Measurements from ENCODE around the gene INO80. TPM values are rescaled to one million over a fixed set of nuclear protein-coding genes. Genes with fewer than 3 reads are reported as not detected.

The INO80 gene
- total RNA-seq, 1 experiment from 2014 or later: 15.3 TPM

DNA sequence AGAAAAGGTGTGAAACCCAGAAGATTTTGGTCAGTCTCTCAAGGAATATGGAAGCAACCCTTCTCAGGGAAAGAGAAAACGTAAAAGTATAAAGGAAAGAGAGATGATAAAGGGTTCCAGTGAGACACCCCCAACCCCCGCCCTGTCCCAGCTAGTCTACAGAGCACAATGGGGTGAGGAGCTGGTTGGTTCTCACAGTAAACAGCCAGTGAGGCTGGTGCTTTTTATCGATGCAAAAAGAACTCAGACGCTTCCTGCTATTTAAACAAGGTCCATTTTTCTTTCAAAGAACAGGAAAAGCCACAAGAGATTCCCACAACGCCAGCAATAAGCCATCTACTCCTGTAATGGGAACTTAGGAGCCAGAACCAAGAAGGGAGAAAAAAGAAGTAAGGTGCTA, 96.9 kb downstream of the INO80 start:
- no peak overlapping the region for H3K4me3 Mint-ChIP-seq (ENCODE audit: low read depth, unreplicated experiment)
- no peaks in the 10 kb centered on the region for H3K4me1 Mint-ChIP-seq (ENCODE audit: low read depth, unreplicated experiment)
- H3K27me3 Mint-ChIP-seq (ENCODE audit: unreplicated experiment): no peaks in the 10 kb centered on the region
- H3K36me3 Mint-ChIP-seq (ENCODE audit: insufficient read depth, unreplicated experiment): peaks cover 7% of the 10 kb centered on the region
- no peak for TF ChIP-seq CTCF (IDR thresholded peaks at IDR 0.05; ENCODE audit: unreplicated experiment)
- CTCF ChIA-PET: interaction anchor here (0.6 to 1.5 kb wide), 3 partner anchors 12 to 115 kb away, joined by 3 to 4 read pairs (median 3); no protein-coding TSS in a partner anchor
- no peak overlapping the region for H3K27ac Mint-ChIP-seq (ENCODE audit: unreplicated experiment)
- intact Hi-C loops (cut with micrococcal nuclease; ENCODE audit: unreplicated experiment): no loop called here
- no TSS peak for BruUV-seq (replicated peaks)
- H3K9me3 Mint-ChIP-seq (ENCODE audit: low read depth, unreplicated experiment): no peaks in the 10 kb centered on the region
- no peak for DNase-seq

GRCh38 chr15:41018534-41018933, 97.5 kb downstream of the INO80 start:
- TF ChIP-seq CTCF (IDR thresholded peaks at IDR 0.05; ENCODE audit: unreplicated experiment): no peak
- DNase-seq: peak; percentile 11
- no peaks in the 10 kb centered on the region for H3K27me3 Mint-ChIP-seq (ENCODE audit: unreplicated experiment)
- CTCF ChIA-PET: interaction anchor here (1.5 kb wide), 1 partner anchor 115 kb away, joined by 4 read pairs; no protein-coding TSS in a partner anchor
- H3K4me3 Mint-ChIP-seq (ENCODE audit: low read depth, unreplicated experiment): no peak overlapping the region
- H3K9me3 Mint-ChIP-seq (ENCODE audit: low read depth, unreplicated experiment): no peaks in the 10 kb centered on the region
- peaks cover 7% of the 10 kb centered on the region for H3K36me3 Mint-ChIP-seq (ENCODE audit: insufficient read depth, unreplicated experiment)
- intact Hi-C loops (cut with micrococcal nuclease; ENCODE audit: unreplicated experiment): loop anchor here (1.0 kb wide), 1 partner anchor 114 kb away; no protein-coding TSS in a partner anchor
- H3K4me1 Mint-ChIP-seq (ENCODE audit: low read depth, unreplicated experiment): no peaks in the 10 kb centered on the region
- no peak overlapping the region for H3K27ac Mint-ChIP-seq (ENCODE audit: unreplicated experiment)
- BruUV-seq (replicated peaks): no TSS peak

GRCh38 chr15:41017066-41017735, 98.9 kb downstream of the INO80 start:
- Mint-ChIP-seq H3K9me3 (ENCODE audit: low read depth, unreplicated experiment) (no peaks in the 10 kb centered on the region), H3K4me3 (ENCODE audit: low read depth, unreplicated experiment) (no peak overlapping the region), H3K27ac (ENCODE audit: unreplicated experiment) (no peak overlapping the region), H3K4me1 (ENCODE audit: low read depth, unreplicated experiment) (no peaks in the 10 kb centered on the region), H3K27me3 (ENCODE audit: unreplicated experiment) (no peaks in the 10 kb centered on the region), H3K36me3 (ENCODE audit: insufficient read depth, unreplicated experiment) (no peaks in the 10 kb centered on the region)
- intact Hi-C loops (cut with micrococcal nuclease; ENCODE audit: unreplicated experiment): no loop called here
- no peak for DNase-seq
- TF ChIP-seq CTCF (IDR thresholded peaks at IDR 0.05; ENCODE audit: unreplicated experiment): no peak
- no TSS peak for BruUV-seq (replicated peaks)
- CTCF ChIA-PET: interaction anchor here (0.6 kb wide), 1 partner anchor 111 kb away, joined by 5 read pairs; no protein-coding TSS in a partner anchor

DNA sequence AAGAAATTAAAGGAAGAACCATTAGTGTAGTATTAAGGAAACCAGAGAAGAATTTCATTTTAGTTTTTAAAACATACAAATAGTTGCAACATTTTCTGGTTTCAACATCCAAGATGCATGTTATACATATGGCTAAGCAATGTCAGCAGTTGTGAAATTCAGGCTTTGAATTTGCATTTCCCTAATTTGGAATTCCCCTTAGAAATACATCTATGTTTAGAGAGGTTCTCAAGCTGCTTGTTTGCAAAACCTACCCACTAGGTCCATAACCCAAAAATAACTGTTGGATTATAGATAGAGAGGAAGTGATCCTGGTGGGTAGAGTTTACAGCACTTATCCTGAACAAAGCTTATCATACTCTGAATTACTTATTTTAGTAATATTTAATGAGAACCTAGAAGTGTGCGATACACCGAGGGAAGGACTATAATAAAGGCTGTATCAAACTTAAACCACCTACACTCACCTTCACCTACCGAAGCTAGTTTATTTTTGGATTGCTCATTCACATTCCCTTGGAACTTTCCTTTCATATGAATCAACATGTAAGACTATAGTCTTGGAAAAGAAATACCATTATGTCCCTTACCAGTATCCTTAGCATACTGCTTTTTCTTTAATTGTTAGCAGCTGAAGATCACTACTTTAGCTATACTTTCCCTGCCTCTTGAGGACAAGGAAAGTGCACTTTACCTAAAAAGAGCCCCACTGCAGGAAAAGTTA, 102.2 kb downstream of the INO80 start:
- Mint-ChIP-seq H3K27ac (ENCODE audit: unreplicated experiment) (no peak overlapping the region), H3K4me3 (ENCODE audit: low read depth, unreplicated experiment) (no peak overlapping the region), H3K4me1 (ENCODE audit: low read depth, unreplicated experiment) (no peaks in the 10 kb centered on the region), H3K27me3 (ENCODE audit: unreplicated experiment) (no peaks in the 10 kb centered on the region), H3K36me3 (ENCODE audit: insufficient read depth, unreplicated experiment) (no peaks in the 10 kb centered on the region), H3K9me3 (ENCODE audit: low read depth, unreplicated experiment) (no peaks in the 10 kb centered on the region)
- TF ChIP-seq CTCF (IDR thresholded peaks at IDR 0.05; ENCODE audit: unreplicated experiment): no peak
- intact Hi-C loops (cut with micrococcal nuclease; ENCODE audit: unreplicated experiment): no loop called here
- CTCF ChIA-PET: no interaction called here
- BruUV-seq (replicated peaks): no TSS peak
- DNase-seq: no peak
